Upper lobe of right lung (tissue), 1 donor: ENCODE results near the gene LAMP2. TPM values are rescaled to one million over a fixed set of nuclear protein-coding genes. Genes with fewer than 3 reads are reported as not detected.

Experiments used
- ATAC-seq: fragments of 200-7000 bp; cut with Tn5 transposase; one replicate; pipeline ENCODE4 v1.9.1; 2020; ENCODE audit warnings: mild to moderate bottlenecking, moderate library complexity
- DNase-seq: peaks from one replicate; pipeline ENCODE4 v3.0.0-alpha.2; 2020
- H3K27ac ChIP-seq: fragments of 200-600 bp; one replicate; pipeline ENCODE4 v1.8.0; 2022
- H3K27me3 ChIP-seq: fragments of 200-600 bp; one replicate; pipeline ENCODE4 v1.8.0; 2022; ENCODE audit warnings: mild to moderate bottlenecking
- H3K36me3 ChIP-seq: fragments of 200-600 bp; one replicate; pipeline ENCODE4 v1.8.0; 2022
- H3K4me1 ChIP-seq: fragments of 200-600 bp; one replicate; pipeline ENCODE4 v1.8.0; 2022
- H3K4me3 ChIP-seq: fragments of 200-600 bp; one replicate; pipeline ENCODE4 v1.8.0; 2022; ENCODE audit warnings: mild to moderate bottlenecking
- H3K9me3 ChIP-seq: fragments of 200-600 bp; one replicate; pipeline ENCODE4 v1.8.0; 2022
- intact Hi-C: fragments of 100-400 bp; cut with DNase I; formaldehyde crosslinking; loops from one replicate; pipeline ENCODE4 v1.11.0; 2022
- total RNA-seq: library from RNA; stranded (reverse); fragmentation: NEBNext Ultra II Directional; extraction: Animal tissue kit (Norgen Biotek cat#: 25700); gene quantifications from one replicate; pipeline ENCODE4 v1.2.1, GENCODE V29; 2021
- TF ChIP-seq, protein P1 (sequence below): fragments of 200-600 bp; IDR thresholded peaks from one replicate; pipeline ENCODE4 v1.8.0; 2022; ENCODE audit warnings: antibody characterized with exemption
- donor health status: DM: no; HTN: yes; CAD: no; lungs with severe emphysema.

The LAMP2 gene
- total RNA-seq, 1 donor from 2014 or later = 138 TPM

- Histone ChIP-seq H3K36me3 (no peaks in the 10 kb centered on the region), H3K9me3 (no peaks in the 10 kb centered on the region), H3K4me3 (no peak overlapping the region), H3K4me1 (no peaks in the 10 kb centered on the region), H3K27me3 (no peaks in the 10 kb centered on the region), H3K27ac (no peak overlapping the region)
- intact Hi-C loops = no loop called here
- no peak for DNase-seq
- ATAC-seq = no peak
- TF ChIP-seq, protein P1, sequence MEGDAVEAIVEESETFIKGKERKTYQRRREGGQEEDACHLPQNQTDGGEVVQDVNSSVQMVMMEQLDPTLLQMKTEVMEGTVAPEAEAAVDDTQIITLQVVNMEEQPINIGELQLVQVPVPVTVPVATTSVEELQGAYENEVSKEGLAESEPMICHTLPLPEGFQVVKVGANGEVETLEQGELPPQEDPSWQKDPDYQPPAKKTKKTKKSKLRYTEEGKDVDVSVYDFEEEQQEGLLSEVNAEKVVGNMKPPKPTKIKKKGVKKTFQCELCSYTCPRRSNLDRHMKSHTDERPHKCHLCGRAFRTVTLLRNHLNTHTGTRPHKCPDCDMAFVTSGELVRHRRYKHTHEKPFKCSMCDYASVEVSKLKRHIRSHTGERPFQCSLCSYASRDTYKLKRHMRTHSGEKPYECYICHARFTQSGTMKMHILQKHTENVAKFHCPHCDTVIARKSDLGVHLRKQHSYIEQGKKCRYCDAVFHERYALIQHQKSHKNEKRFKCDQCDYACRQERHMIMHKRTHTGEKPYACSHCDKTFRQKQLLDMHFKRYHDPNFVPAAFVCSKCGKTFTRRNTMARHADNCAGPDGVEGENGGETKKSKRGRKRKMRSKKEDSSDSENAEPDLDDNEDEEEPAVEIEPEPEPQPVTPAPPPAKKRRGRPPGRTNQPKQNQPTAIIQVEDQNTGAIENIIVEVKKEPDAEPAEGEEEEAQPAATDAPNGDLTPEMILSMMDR = no peak
Observed at GRCh38 chrX:120379937-120380681, 89.0 kb downstream of the LAMP2 start.

- TF ChIP-seq, protein P1 = no peak
- no peaks in the 10 kb centered on the region for H3K9me3 ChIP-seq
- intact Hi-C loops = no loop called here
Observed at GRCh38 chrX:120378570-120378969, 90.5 kb downstream of the LAMP2 start.

More at GRCh38 chrX:120378570-120378969, 90.5 kb downstream of the LAMP2 start:
- DNase-seq (no peak), ATAC-seq (no peak)
- Histone ChIP-seq H3K4me3 (no peak overlapping the region), H3K4me1 (no peaks in the 10 kb centered on the region), H3K36me3 (no peaks in the 10 kb centered on the region), H3K27me3 (no peaks in the 10 kb centered on the region), H3K27ac (no peak overlapping the region)

Other genes starting within 250 kb of the LAMP2 start
- gene ZBTB33, start 218.5 kb downstream of the LAMP2 start, total RNA-seq = 15.3 TPM
- gene TMEM255A, start 157.8 kb downstream of the LAMP2 start, total RNA-seq = 1.5 TPM
- not detected for gene ATP1B4, start 107.2 kb downstream of the LAMP2 start, total RNA-seq
- 38.6 TPM for gene CUL4B, start 91.7 kb upstream of the LAMP2 start, total RNA-seq
- gene MCTS1, start 134.8 kb upstream of the LAMP2 start, total RNA-seq = 28.4 TPM
- 24.0 TPM for gene C1GALT1C1, start 160.8 kb upstream of the LAMP2 start, total RNA-seq